HEK293 (cell line): Measurements from ENCODE around the gene BCLAF1.

Experiments
- CTCF ChIA-PET: fragments of 350-600 bp; formaldehyde crosslinking; extraction: SDS; loops from one replicate; lab custom pipeline; 2021; ENCODE audit warnings: antibody characterized with exemption; lab: Yijun Ruan, JAX
- POLR2A ChIA-PET: fragments of 300-600 bp; formaldehyde crosslinking; extraction: SDS; loops from one replicate; lab custom pipeline; 2020; ENCODE audit warnings: antibody characterized with exemption, inconsistent platforms; lab: Yijun Ruan, JAX
- H3K27ac ChIP-seq: fragments of 200-500 bp; sonication (Bioruptor generic); 2 replicates; pipeline ENCODE4 v1.5.1; 2014; ENCODE audit warnings: low read depth, low read length, control low read depth, inconsistent platforms; ENCODE audit errors: extremely low read depth
- H3K36me3 ChIP-seq, 2 experiments: fragments of 200-500 bp in 1 of 2; sonication (Bioruptor generic) in 1 of 2; 1 replicate in 1 of 2; 2 replicates in 1 of 2; pipeline ENCODE4 v1.5.1; 2014 to 2017; ENCODE audit warnings: inconsistent platforms in 2 of 2, low read length in 2 of 2; ENCODE audit not compliant: control insufficient read depth in 2 of 2, insufficient read depth in 1 of 2
- H3K4me1 ChIP-seq: fragments of 200-500 bp; sonication (Bioruptor generic); 2 replicates; pipeline ENCODE4 v1.5.1; 2014; ENCODE audit warnings: mild to moderate bottlenecking, low read length, inconsistent platforms; ENCODE audit not compliant: control insufficient read depth, insufficient read depth
- H3K4me3 ChIP-seq: 2 replicates; pipeline ENCODE4 v1.5.1; 2011; ENCODE audit warnings: low read depth, mild to moderate bottlenecking, control low read depth, low read length, moderate library complexity
- H3K9me3 ChIP-seq: fragments of 200-500 bp; sonication (Bioruptor generic); 2 replicates; pipeline ENCODE4 v1.5.1; 2014; ENCODE audit warnings: low read depth, low read length, inconsistent platforms; ENCODE audit not compliant: control insufficient read depth, insufficient read depth
- HIC1 ChIP-seq: fragments of 450-650 bp; formaldehyde crosslinking; IDR thresholded peaks from 2 replicates; pipeline ENCODE4 v1.5.1; 2016; ENCODE audit warnings: missing biosample characterization, missing genetic modification characterization
- KLF1 ChIP-seq: fragments of 450-650 bp; formaldehyde crosslinking; IDR thresholded peaks from 2 replicates; pipeline ENCODE4 v1.5.1; 2016; ENCODE audit warnings: missing biosample characterization, missing genetic modification characterization
- KLF17 ChIP-seq: fragments of 450-650 bp; formaldehyde crosslinking; IDR thresholded peaks from 2 replicates; pipeline ENCODE4 v1.5.1; 2016; ENCODE audit warnings: missing biosample characterization, missing genetic modification characterization
- PRDM10 ChIP-seq: fragments of 450-650 bp; formaldehyde crosslinking; IDR thresholded peaks from 2 replicates; pipeline ENCODE4 v1.5.1; 2016; ENCODE audit warnings: missing biosample characterization, missing genetic modification characterization
- SETDB1 ChIP-seq: IDR thresholded peaks from one replicate; pipeline ENCODE4 v1.6.1; 2017; ENCODE audit warnings: mild to moderate bottlenecking, low read length, moderate library complexity, mixed read lengths; ENCODE audit not compliant: insufficient read length
- SP2 ChIP-seq: fragments of 450-650 bp; formaldehyde crosslinking; IDR thresholded peaks from 2 replicates; pipeline ENCODE4 v1.5.1; 2016; ENCODE audit warnings: missing biosample characterization, missing genetic modification characterization
- WT1 ChIP-seq: fragments of 450-650 bp; formaldehyde crosslinking; IDR thresholded peaks from 2 replicates; pipeline ENCODE4 v1.5.1; 2016; ENCODE audit warnings: missing biosample characterization, missing genetic modification characterization
- ZBTB11 ChIP-seq: fragments of 450-650 bp; formaldehyde crosslinking; conservative IDR thresholded peaks from 2 replicates; pipeline ENCODE4 v1.5.1; 2016; ENCODE audit warnings: low read depth, missing biosample characterization, missing genetic modification characterization
- ZBTB20 ChIP-seq: fragments of 450-650 bp; formaldehyde crosslinking; IDR thresholded peaks from 2 replicates; pipeline ENCODE4 v1.5.1; 2016; ENCODE audit warnings: missing biosample characterization, missing genetic modification characterization
- ZFP69B ChIP-seq: fragments of 450-650 bp; formaldehyde crosslinking; IDR thresholded peaks from 2 replicates; pipeline ENCODE4 v1.5.1; 2016; ENCODE audit warnings: missing biosample characterization, missing genetic modification characterization
- ZNF280D ChIP-seq: fragments of 450-650 bp; formaldehyde crosslinking; IDR thresholded peaks from 2 replicates; pipeline ENCODE4 v1.5.1; 2016; ENCODE audit warnings: missing biosample characterization, missing genetic modification characterization
- ZNF302 ChIP-seq: fragments of 450-650 bp; formaldehyde crosslinking; IDR thresholded peaks from 2 replicates; pipeline ENCODE4 v1.5.1; 2016; ENCODE audit warnings: missing biosample characterization, missing genetic modification characterization, low read depth
- ZNF341 ChIP-seq: fragments of 450-650 bp; formaldehyde crosslinking; IDR thresholded peaks from 2 replicates; pipeline ENCODE4; 2016; ENCODE audit warnings: low read depth, missing biosample characterization, missing genetic modification characterization
- ZNF37A ChIP-seq: fragments of 450-650 bp; IDR thresholded peaks from 2 replicates; pipeline ENCODE4 v1.5.1; 2018; ENCODE audit warnings: missing biosample characterization, missing genetic modification characterization
- ZNF580 ChIP-seq: fragments of 450-650 bp; formaldehyde crosslinking; IDR thresholded peaks from 2 replicates; pipeline ENCODE4 v1.5.1; 2016; ENCODE audit warnings: missing biosample characterization, missing genetic modification characterization
- ZNF658 ChIP-seq: fragments of 450-650 bp; formaldehyde crosslinking; IDR thresholded peaks from 2 replicates; pipeline ENCODE4; 2016; ENCODE audit warnings: missing biosample characterization, missing genetic modification characterization
- ZNF76 ChIP-seq: fragments of 450-650 bp; formaldehyde crosslinking; IDR thresholded peaks from 2 replicates; pipeline ENCODE4; 2016; ENCODE audit warnings: low read depth, missing biosample characterization, missing genetic modification characterization, borderline replicate concordance
- ZSCAN16 ChIP-seq: fragments of 450-650 bp; formaldehyde crosslinking; IDR thresholded peaks from 2 replicates; pipeline ENCODE4 v1.5.1; 2016; ENCODE audit warnings: missing biosample characterization, missing genetic modification characterization
- ZSCAN18 ChIP-seq: fragments of 450-650 bp; formaldehyde crosslinking; IDR thresholded peaks from 2 replicates; pipeline ENCODE4 v1.5.1; 2016; ENCODE audit warnings: missing biosample characterization, missing genetic modification characterization

BCLAF1 gene

GRCh38 chr6:136249811-136250685, 39.6 kb downstream of the BCLAF1 start, which contains the start of gene MTFR2 (continued):
- TF ChIP-seq PRDM10 (tag by site-specific recombination) (peak; percentile 67), WT1 (tag by site-specific recombination) (0 out of 2 replicates have a peak, but pooled peaks have one; percentile 10), ZNF37A (tag by site-specific recombination) (no peak), ZNF580 (tag by site-specific recombination) (peak; percentile 22; the same call in 1 of the 2 replicates), ZSCAN16 (peak; percentile 79), SP2 (tag by site-specific recombination) (peak; percentile 99), KLF1 (tag by site-specific recombination) (peak; percentile 53; the same call in 1 of the 2 replicates), HIC1 (tag by site-specific recombination) (peak; percentile 35; the same call in 1 of the 2 replicates), ZBTB20 (tag by site-specific recombination) (peak; percentile 73), ZNF341 (tag by site-specific recombination) (peak; percentile 39), SETDB1 (peak; percentile 81), ZNF76 (tag by site-specific recombination) (peak; percentile 55; the same call in 1 of the 2 replicates), KLF17 (0 out of 2 replicates have a peak, but pooled peaks have one; percentile 28)
- TF ChIP-seq, all 188 proteins: peak for 54

- POLR2A ChIA-PET = interaction anchor here (0.9 to 7.0 kb wide), 3 partner anchors 13 to 40 kb away, joined by 3 to 80 read pairs (median 3); partner anchors contain the start of gene BCLAF1
- CTCF ChIA-PET = interaction anchor here (1.2 to 2.9 kb wide), 3 partner anchors 68 to 350 kb away, joined by 3 to 16 read pairs (median 4); no protein-coding TSS in a partner anchor
- Histone ChIP-seq H3K4me1 (peaks cover 12% of the 10 kb centered on the region; the same call in 1 of the 2 replicates), H3K36me3 (peaks cover 0 to 10% of the 10 kb centered on the region in 2 experiments; a peak in 2 of 3 replicates), H3K4me3 (peak overlapping the region; percentile 80), H3K27ac (no peak overlapping the region), H3K9me3 (no peaks in the 10 kb centered on the region)
- TF ChIP-seq ZSCAN18 (tag by site-specific recombination) = no peak
- no peak for TF ChIP-seq ZFP69B (tag by site-specific recombination)
- no peak for TF ChIP-seq ZBTB11 (tag by site-specific recombination)
- TF ChIP-seq ZNF658 (tag by site-specific recombination) = no peak
- no peak for TF ChIP-seq ZNF302 (tag by site-specific recombination)
- TF ChIP-seq ZNF280D (tag by site-specific recombination) = no peak
These were observed 40.3 kb downstream of the BCLAF1 start for GRCh38 chr6:136249336-136249735.
